ENCODE data around the gene POC1A. TPM values are rescaled to one million over a fixed set of nuclear protein-coding genes. Genes with fewer than 3 reads are reported as not detected.

Gene POC1A
- total RNA-seq, 2 experiments from 2014 or later, result 0.22 to 0.39 TPM

GRCh38 chr3:52079958-52080357, 74.3 kb downstream of the POC1A start:
- Histone ChIP-seq H3K9me3 (ENCODE audit: control insufficient read depth in 1 of 2, insufficient read depth in 1 of 2, low read length in 2 of 2) (no peaks in the 10 kb centered on the region), H3K27me3 (ENCODE audit: control insufficient read depth in 1 of 2, insufficient read depth in 2 of 2, low read length in 2 of 2) (no peaks in the 10 kb centered on the region), H3K27ac (ENCODE audit: low read depth in 1 of 2, low read length in 2 of 2) (no peak overlapping the region), H3K4me1 (ENCODE audit: insufficient read depth, low read length) (no peaks in the 10 kb centered on the region), H3K4me3 (ENCODE audit: low read length) (no peak overlapping the region), H3K36me3 (ENCODE audit: insufficient read depth, low read length) (no peaks in the 10 kb centered on the region)
- no peaks in the 10 kb centered on the region for H3K27me3 Mint-ChIP-seq
- H3K4me1 Mint-ChIP-seq (ENCODE audit: low read depth), result no peaks in the 10 kb centered on the region
- ChIA-PET CTCF (no interaction called here), POLR2A (no interaction called here)
- no peaks in the 10 kb centered on the region for H3K36me3 Mint-ChIP-seq (ENCODE audit: low read depth)
- ATAC-seq (ENCODE audit: poor library complexity), result no peak
- DNase-seq, result no peak
- no peak overlapping the region for H3K4me3 Mint-ChIP-seq
- intact Hi-C loops (cut with DNase I, micrococcal nuclease), result no loop called here
- TF ChIP-seq CTCF (IDR thresholded peaks at IDR 0.05), result no peak
- no peak overlapping the region for H3K27ac Mint-ChIP-seq
- H3K9me3 Mint-ChIP-seq, result no peaks in the 10 kb centered on the region

- ChIA-PET POLR2A (no interaction called here), CTCF (interaction anchor here (0.7 kb wide), 1 partner anchor 22 kb away, joined by 4 read pairs; no protein-coding TSS in a partner anchor)
- ATAC-seq (ENCODE audit: poor library complexity) (no peak), DNase-seq (no peak)
- TF ChIP-seq CTCF (IDR thresholded peaks at IDR 0.05), result no peak
- Histone ChIP-seq H3K27me3 (ENCODE audit: control insufficient read depth in 1 of 2, insufficient read depth in 2 of 2, low read length in 2 of 2) (no peaks in the 10 kb centered on the region), H3K4me1 (ENCODE audit: insufficient read depth, low read length) (no peaks in the 10 kb centered on the region), H3K36me3 (ENCODE audit: insufficient read depth, low read length) (no peaks in the 10 kb centered on the region), H3K9me3 (ENCODE audit: control insufficient read depth in 1 of 2, insufficient read depth in 1 of 2, low read length in 2 of 2) (no peaks in the 10 kb centered on the region), H3K4me3 (ENCODE audit: low read length) (no peak overlapping the region), H3K27ac (ENCODE audit: low read depth in 1 of 2, low read length in 2 of 2) (no peak overlapping the region)
- no peak overlapping the region for H3K27ac Mint-ChIP-seq
- no peak overlapping the region for H3K4me3 Mint-ChIP-seq
- intact Hi-C loops (cut with DNase I, micrococcal nuclease), result no loop called here
- no peaks in the 10 kb centered on the region for H3K9me3 Mint-ChIP-seq
- H3K27me3 Mint-ChIP-seq, result no peaks in the 10 kb centered on the region
- H3K4me1 Mint-ChIP-seq (ENCODE audit: low read depth), result no peaks in the 10 kb centered on the region
- no peaks in the 10 kb centered on the region for H3K36me3 Mint-ChIP-seq (ENCODE audit: low read depth)
These were observed 75.3 kb downstream of the POC1A start for GRCh38 chr3:52078781-52079560.

DNA sequence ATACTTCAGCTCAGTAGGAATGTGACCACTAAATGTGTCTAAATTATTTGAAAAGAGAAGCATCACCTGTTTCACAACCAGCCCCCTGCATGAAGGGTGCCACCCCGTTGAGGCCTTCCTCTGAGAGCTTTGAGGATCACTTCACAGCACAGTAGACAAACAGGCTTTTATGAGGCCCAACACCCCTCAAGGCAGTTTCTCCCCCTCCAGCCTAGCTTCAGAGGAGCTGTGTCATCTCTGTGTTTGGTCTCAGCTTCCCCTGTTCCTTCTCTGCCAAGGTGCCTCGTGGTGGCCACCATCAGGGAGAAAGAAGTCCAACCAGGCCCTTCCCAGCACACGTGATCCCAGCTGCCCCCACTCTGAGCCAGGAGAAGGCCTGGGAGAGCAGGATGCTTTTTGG, 76.3 kb downstream of the POC1A start:
- DNase-seq (no peak), ATAC-seq (ENCODE audit: poor library complexity) (no peak)
- no peaks in the 10 kb centered on the region for H3K4me1 ChIP-seq (ENCODE audit: insufficient read depth, low read length)
- no peaks in the 10 kb centered on the region for H3K9me3 ChIP-seq (ENCODE audit: control insufficient read depth in 1 of 2, insufficient read depth in 1 of 2, low read length in 2 of 2)
- ChIA-PET CTCF (no interaction called here), POLR2A (no interaction called here)
- H3K36me3 Mint-ChIP-seq (ENCODE audit: low read depth), result no peaks in the 10 kb centered on the region
- H3K36me3 ChIP-seq (ENCODE audit: insufficient read depth, low read length), result no peaks in the 10 kb centered on the region
- H3K4me3 ChIP-seq (ENCODE audit: low read length), result no peak overlapping the region
- TF ChIP-seq CTCF (IDR thresholded peaks at IDR 0.05), result no peak
- H3K4me3 Mint-ChIP-seq, result no peak overlapping the region
- H3K27ac ChIP-seq (ENCODE audit: low read depth in 1 of 2, low read length in 2 of 2), result no peak overlapping the region
- no peak overlapping the region for H3K27ac Mint-ChIP-seq
- intact Hi-C loops (cut with DNase I, micrococcal nuclease), result no loop called here
- H3K9me3 Mint-ChIP-seq, result no peaks in the 10 kb centered on the region
- H3K27me3 Mint-ChIP-seq, result no peaks in the 10 kb centered on the region
- no peaks in the 10 kb centered on the region for H3K4me1 Mint-ChIP-seq (ENCODE audit: low read depth)
- H3K27me3 ChIP-seq (ENCODE audit: control insufficient read depth in 1 of 2, insufficient read depth in 2 of 2, low read length in 2 of 2), result no peaks in the 10 kb centered on the region

All from CD4-positive, alpha-beta T cell (primary cell).